NOMO-1 (cell line): Measurements from ENCODE around the gene MUC5AC.
"Not testable (repeated sequence)": the region's sequence is repeated elsewhere in the genome, so short reads cannot be mapped to it uniquely, and the experiment has no call there.

Experiments
- DNase-seq, 2 experiments: peaks; one replicate each; lab custom pipeline; 2025; ENCODE audit not compliant: unreplicated experiment in 2 of 2; lab: John Stamatoyannopoulos, UW

Gene MUC5AC

GRCh38 chr11:1203505-1204271, 45.9 kb downstream of the MUC5AC start:
- no peak for DNase-seq

- DNase-seq, result no peak
These were observed 46.8 kb downstream of the MUC5AC start for GRCh38 chr11:1204381-1205101.

GRCh38 chr11:1205121-1205986, 47.6 kb downstream of the MUC5AC start:
- DNase-seq, result no peak

GRCh38 chr11:1205987-1206331, 48.2 kb downstream of the MUC5AC start:
- no peak for DNase-seq

GRCh38 chr11:1206391-1207271, 48.9 kb downstream of the MUC5AC start:
- no peak for DNase-seq

- no peak for DNase-seq
These were observed 49.8 kb downstream of the MUC5AC start for GRCh38 chr11:1207401-1208143.

- DNase-seq, result no peak
These were observed 50.3 kb downstream of the MUC5AC start for GRCh38 chr11:1208144-1208393.

GRCh38 chr11:1208394-1209261, 50.9 kb downstream of the MUC5AC start:
- no peak for DNase-seq

GRCh38 chr11:1209371-1210057, 51.8 kb downstream of the MUC5AC start:
- no peak for DNase-seq

- DNase-seq, result no peak
These were observed 54.1 kb downstream of the MUC5AC start for GRCh38 chr11:1211838-1212237.

- DNase-seq, result not testable (repeated sequence)
These were observed 58.1 kb downstream of the MUC5AC start for GRCh38 chr11:1215826-1216225.

- no peak for DNase-seq
These were observed 59.4 kb downstream of the MUC5AC start for GRCh38 chr11:1217151-1217550.

- no peak for DNase-seq
These were observed 60.6 kb downstream of the MUC5AC start for GRCh38 chr11:1218256-1218787.

- DNase-seq, result no peak
These were observed 61.2 kb downstream of the MUC5AC start for GRCh38 chr11:1218788-1219445.

- DNase-seq, result no peak
These were observed 61.7 kb downstream of the MUC5AC start for GRCh38 chr11:1219446-1219833.

- DNase-seq, result no peak
These were observed 62.4 kb downstream of the MUC5AC start for GRCh38 chr11:1219834-1220815.
